Hematopoietic multipotent progenitor cell treated with erythropoietin and hydrocortisone succinate and interleukin-3 and kit ligand, for 8 days (in vitro differentiated cells): ENCODE data around the gene GYPC.
"Not testable (repeated sequence)": the region's sequence is repeated elsewhere in the genome, so short reads cannot be mapped to it uniquely, and the experiment has no call there.

Source experiments
- DNase-seq: peaks from one replicate; pipeline ENCODE4 v3.0.0-alpha.2; 2015

The GYPC gene

DNA sequence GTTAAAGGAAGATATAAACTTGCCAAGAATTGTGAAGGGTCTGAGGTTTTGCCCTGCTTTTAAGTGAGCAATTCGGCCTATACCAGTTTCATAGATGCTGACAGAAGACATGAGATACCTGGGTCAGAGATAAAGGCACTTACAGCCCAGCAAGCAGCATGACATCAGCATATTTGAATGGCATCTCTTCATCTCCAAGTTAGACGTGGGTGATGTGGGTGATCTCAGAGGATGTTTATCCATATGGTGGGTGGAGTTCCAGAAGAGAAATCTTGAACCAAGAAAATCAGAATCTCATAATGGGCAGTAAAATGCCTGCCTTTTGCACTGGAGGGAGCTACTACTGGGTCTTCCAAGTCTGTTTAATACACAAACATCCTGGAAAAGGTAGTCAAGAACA lies 44.7 kb downstream of the GYPC start:
- DNase-seq, result peak; percentile 33

- no peak for DNase-seq
Observed at GRCh38 chr2:126703311-126703710, 47.4 kb downstream of the GYPC start.

DNA sequence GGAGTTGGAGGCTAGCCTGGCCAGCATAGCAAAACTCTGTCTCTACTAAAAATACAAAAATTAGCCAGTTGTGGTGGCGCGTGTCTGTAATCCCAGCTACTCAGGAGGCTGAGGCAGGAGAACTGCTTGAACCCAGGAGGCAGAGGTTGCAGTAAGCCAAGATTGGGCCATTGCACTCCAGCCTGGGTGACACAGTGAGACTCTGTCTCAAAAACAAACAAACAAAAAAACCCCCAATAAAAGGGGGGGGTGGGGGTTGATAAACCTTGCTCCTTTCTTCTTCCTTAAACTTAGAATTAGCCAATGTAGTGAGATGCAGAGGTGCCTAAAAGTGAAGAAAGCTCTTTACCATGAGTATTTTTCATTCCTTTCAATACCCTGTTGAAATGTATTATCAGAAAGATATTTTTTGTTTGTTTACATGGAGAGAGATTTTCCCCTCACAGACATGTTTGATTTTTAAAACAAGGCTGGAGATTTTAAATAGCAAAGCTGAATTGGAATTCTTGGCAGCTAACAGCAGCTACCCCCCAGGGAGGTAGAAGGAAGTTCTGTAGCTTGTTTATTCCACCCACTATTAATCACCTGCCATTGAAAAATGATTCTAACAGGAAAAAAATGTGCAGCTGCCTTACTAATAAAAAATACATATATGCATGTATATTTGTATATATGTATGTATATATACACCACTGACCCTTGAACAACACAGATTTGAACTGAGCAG lies 48.6 kb downstream of the GYPC start:
- DNase-seq, result no peak

DNA sequence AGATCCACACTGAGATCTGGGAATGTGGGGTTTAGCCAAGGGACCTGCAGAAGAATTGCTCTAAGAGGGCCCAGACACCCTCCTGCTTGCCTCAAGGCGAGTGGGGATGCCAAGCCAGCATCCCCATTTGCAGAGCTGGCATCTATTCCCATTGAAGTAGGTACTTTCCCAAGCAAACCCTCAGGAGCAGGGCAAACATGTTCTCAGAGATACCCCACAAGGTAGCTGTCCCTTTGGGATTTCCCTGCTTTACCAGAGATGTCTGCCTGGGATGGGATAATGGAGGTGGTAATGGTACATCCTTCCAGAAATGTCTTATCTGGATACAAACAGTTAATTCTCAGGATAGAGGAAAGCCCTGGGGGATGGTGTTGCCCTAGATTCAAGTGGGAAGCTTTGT lies 51.2 kb downstream of the GYPC start:
- no peak for DNase-seq

- DNase-seq, result no peak
Observed at GRCh38 chr2:126707941-126708340, 52.0 kb downstream of the GYPC start.

- no peak for DNase-seq
Observed at GRCh38 chr2:126714191-126714965, 58.4 kb downstream of the GYPC start.

DNA sequence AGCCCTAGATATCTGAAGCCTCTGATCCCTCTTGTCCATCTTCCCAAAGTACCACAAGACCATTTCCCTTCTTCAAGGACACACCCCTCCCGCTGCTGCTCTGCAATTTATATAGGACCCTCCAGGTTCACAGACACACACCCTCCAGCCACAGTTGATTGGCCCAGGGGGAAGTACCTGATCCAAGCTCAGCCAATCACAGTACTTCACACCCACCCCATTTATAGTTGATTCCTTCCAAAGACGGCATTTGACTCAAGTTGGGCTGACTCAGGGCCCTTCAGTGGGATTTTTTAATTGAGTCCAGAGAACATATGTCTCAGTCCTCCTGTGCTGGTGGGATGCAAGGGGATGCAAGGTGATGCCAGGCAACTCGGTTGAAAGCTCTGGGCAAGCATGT lies 59.2 kb downstream of the GYPC start:
- DNase-seq, result no peak

GRCh38 chr2:126715576-126716406 lies 59.8 kb downstream of the GYPC start:
- DNase-seq, result no peak

GRCh38 chr2:126717277-126717676 lies 61.3 kb downstream of the GYPC start:
- not testable (repeated sequence) for DNase-seq

DNA sequence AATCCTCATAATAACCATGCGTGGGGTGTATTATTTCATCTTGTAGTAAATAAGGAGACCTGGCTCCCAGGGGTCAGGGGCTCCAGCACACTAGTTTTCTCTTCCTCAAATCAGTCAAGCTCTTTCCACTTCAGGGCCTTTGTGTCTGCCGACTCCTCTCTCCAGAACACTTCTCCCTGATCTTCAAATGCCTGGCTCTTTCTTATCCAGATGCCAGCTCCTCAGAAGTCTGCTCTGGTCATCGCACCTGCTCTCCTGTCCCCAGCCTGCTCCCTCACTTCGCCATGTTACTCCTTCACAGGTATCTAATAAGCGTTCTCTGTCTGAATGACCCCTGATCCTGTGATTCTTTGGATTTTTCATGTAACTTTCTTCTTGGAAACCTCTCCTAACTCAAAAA lies 62.0 kb downstream of the GYPC start:
- no peak for DNase-seq

DNA sequence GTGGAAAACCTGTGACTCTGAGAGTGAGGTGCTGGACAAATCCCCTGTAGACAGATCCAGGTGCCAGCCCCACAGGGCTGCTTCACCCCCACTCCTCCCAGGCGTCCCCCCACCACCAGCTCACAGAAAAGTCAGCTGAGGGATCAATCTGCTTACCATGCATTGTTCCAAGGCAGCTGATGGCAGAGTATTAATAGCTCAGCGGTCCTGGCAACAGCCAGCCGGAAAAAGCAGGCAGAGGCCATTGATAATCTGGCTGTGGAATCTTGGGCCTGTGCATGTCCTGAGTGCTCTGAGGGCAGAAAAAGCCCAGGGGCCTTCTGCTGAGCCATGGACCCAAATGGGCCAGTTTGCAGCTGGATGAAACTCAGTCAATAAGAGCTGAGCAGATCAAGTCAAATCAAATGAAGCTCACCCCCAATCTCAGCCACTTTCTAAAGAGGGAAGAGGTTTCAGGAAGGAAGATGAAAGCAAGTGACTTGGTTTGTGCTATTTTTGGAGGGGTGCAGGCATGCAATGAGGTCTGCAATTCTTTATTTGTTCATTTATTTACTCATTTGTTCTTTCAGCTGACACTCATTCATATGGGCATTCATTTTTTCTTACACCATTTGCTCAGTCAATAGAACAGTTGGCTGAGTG lies 63.4 kb downstream of the GYPC start:
- no peak for DNase-seq

DNA sequence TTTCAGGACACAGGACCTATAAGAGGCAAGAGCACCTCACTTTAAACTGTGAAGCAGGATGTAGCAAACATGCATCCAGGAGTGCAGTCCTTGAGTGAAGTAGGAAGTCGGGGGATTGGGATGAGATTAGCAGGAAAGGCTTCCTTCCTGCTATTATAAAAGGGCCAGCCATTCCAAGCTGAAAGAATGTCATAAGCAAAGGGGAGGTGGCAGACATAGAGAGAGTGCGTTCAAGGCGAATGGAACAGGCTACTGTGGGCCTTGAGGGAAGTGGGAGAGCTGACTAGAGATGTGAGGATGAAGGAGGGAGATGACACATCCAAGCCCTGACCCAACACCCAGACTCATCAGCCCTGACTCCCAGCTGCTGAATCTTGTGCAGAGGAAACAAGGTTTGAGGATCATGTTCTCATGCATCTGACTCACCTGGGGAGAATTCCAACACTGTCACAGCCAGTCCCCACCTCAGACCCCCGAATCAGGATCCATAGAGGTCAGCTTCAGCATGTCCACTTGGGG lies 63.9 kb downstream of the GYPC start:
- no peak for DNase-seq

- DNase-seq, result no peak
Observed at GRCh38 chr2:126720638-126721037, 64.7 kb downstream of the GYPC start.

DNA sequence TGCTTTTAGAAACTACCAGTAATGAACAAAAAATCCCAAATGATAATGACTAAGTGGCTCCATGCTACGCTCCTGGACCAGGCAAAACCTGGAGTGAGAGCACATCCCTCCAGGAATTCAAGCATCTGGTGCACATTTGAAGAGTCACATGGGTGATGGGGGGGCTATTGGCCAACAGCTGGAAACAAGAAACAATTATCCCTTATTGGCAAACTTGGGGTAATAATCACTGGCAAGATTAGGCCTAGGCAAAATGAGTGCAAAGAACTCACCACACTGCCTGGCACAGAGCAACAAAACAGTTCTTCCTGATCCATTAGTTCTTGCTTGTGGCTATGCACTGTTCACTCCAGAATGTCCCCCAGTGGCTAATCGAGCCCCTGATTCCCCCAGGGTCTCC lies 66.1 kb downstream of the GYPC start:
- DNase-seq, result no peak

GRCh38 chr2:126722546-126722945 lies 66.6 kb downstream of the GYPC start:
- no peak for DNase-seq

DNA sequence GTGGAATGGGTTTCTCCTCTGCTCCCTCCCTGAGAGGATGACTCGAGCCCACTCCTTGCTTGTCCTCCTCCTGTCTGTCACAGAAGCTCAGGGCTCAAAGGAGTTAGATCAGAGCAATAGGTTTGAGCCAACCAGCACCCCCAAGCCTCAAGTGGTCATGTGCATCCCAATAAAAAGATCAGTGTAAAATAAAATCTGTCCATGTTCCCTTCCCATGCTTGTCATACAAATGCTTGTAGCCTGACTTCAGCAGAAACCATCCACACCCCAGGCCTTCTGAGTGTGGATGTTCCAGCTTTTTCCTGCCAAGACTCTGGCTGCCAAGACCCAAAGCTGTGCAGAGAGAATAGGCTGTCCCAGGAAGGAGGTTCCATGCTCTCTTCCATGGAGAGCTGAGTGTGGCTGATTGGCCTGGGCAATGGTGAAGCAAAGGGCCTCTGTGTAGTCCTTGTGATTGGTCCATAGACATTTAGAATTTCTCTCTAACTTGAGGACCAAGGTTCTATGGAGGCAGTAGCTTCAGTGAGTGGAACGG lies 67.4 kb downstream of the GYPC start:
- DNase-seq, result no peak

DNA sequence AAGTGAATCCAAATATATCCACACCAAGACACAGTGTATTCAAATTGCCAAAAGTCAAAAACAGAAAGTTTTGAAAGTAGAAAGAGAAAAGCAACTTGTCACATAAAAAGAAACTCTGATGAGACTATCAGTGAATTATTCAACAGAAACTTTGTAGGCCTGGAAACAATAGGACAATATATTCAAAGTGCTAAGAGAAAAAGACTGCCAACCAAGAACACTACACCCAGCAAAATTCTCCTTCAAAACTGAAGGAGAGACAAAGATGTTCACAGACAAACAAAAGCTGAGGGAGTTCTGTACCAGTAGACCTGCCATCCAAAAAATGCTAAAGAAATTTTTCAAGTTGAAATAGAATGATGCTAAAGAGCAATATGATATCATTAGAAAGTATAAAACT lies 69.6 kb downstream of the GYPC start:
- DNase-seq, result no peak

- no peak for DNase-seq
Observed at GRCh38 chr2:126729896-126730295, 73.9 kb downstream of the GYPC start.

DNA sequence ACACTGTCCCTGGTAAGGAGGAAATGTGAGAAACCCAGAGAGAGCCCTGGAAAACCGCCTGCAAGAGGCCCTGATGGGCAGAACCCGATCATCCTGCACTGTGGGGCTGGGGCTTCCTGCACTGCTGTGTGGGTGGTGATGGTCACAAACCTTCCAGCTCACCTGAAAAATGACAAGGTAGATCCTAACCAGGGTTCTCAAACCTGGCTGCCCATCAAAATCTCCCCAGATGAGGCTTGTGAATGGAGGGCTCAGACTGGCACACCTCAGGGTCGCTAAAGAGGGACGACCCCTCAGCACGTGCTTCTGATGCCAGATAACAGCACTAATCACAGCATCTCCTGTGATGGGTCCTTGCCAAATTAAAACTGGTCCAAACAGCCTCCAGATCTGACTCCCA lies 74.7 kb downstream of the GYPC start:
- DNase-seq, result no peak

DNA sequence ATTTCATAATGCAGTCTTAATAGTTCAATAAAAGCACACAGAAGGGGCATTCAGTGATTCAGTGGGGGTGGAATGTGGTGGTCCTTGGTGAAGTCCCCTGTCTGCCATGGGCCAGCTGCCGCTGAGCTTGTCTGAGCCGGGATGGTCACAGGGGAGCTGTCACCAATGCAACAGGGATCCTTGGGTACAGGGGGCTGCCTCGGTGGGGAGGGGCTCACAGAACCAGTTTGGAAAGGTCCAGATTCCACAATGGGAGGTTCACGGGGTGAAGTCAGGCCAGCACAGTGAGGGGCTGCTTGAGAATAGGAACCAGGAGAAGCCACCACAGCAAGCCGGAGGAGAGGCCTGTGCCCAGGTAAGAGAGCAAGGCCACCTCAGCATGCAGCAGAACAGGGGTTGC lies 75.4 kb downstream of the GYPC start:
- no peak for DNase-seq

DNA sequence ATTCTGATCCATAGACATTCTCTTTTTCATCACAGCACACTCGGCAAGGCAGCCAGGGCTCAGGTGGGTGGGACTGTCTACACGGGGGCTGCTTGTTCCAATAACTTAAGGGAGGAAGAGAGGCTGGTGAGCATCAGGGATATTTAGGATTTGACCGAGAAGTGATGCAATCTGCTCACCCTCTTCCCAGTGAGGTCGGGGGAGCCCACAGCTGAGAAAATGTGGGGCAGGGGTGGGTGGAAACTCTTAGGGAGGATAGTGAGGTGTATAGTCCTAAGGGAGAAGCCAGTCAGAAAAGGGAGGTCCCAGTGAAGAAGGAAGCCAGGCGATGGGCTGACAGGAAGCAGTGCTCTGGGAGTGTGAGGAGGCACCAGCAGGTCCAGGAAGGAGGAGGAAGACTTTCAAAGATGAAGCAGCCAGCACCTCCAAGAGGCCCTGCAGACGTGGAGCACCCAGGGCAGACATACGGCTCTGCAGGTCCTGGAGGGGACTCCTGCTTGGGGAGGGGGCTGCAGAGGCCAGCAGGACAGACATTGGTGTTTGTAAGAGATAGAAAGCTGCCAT lies 76.8 kb downstream of the GYPC start:
- no peak for DNase-seq

DNA sequence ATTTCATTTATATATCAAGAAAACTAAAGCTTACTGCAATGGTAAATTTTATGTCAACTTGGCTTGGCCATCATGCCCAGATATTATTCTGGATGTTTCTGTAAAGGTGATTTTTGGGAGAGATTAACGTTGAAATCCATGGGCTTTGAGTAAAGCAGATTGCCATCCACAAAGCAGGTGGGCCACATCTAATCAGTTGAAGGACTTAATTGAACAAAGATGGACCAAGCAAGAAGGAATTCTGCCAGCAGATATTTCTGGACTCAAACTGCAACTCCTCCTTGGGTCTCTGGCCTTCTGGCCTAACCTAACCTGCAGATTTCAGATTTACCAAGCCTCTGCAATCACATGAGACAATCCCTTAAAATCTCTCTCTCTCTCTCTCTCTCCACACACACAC lies 77.8 kb downstream of the GYPC start:
- no peak for DNase-seq
